HG02938 (cell line): ENCODE measurements around the gene PTPRCAP.
"Not testable (repeated sequence)": the region's sequence is repeated elsewhere in the genome, so short reads cannot be mapped to it uniquely, and the experiment has no call there.

ENCODE experiments used
- ATAC-seq: cut with Tn5 transposase; IDR thresholded peaks from one replicate; pipeline ENCODE4 v1.9.1; 2021; ENCODE audit warnings: mild to moderate bottlenecking, moderate library complexity; ENCODE audit not compliant: unreplicated experiment

The PTPRCAP gene

DNA sequence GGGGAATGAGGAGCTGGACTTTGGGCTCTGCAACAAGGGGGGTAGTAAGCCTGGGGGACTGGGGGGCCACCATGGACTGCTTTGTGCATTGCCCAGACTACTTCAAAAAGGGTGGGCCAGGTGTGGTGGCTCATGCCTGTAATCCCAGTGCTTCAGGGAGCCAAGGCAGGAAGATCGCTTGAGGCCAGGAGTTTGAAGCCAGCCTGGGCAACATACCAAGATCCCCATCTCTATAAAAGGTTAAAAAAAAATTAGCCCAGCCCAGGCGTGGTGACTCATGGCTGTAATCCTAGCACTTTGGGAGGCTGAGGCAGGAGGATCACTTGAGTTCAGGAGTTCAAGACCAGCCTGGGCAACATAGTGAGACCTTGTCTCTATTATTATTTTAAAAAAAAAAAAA lies 28.0 kb upstream of the PTPRCAP start:
- ATAC-seq = not testable (repeated sequence)

GRCh38 chr11:67465189-67465510 lies 27.7 kb upstream of the PTPRCAP start:
- no peak for ATAC-seq

DNA sequence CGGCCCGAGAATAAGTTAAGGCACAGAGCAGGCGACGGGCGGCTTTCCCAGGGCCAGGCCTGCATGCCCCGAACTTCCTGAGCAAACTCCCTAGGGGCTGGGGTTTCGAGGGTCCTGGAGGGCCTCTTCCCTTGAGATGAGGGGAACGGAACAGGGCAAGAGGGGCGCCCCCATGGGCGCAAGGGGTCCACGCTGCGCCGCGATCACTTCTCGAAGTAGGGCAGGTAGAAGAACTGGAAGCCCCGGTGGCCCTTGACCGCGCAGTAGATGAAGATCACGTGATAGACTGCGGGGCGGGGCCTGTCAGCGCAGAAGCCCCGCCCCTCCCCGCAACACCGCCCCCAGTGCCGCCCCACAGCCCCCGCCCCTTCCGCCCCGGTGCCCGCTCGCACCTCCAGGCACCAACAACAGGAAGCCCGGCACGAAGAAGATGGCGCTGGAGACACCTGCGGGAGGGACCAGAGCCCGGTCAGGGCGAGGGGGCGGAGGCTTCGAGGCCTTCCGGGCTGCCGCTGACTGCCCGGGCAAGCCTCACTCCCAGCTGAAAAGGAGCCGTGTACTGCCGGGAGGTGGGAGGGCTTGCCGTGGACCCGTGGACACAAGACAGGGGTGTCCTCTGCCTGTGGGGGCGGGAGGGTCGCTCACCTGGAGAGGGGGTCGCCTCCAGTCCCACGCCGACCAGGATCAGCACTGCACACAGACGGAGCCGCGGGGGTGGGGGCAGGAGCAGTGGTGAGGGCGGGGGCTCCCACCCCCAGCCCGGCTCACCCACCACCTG lies 27.1 kb upstream of the PTPRCAP start:
- peak; percentile 54 for ATAC-seq

GRCh38 chr11:67463680-67464410 lies 26.4 kb upstream of the PTPRCAP start:
- ATAC-seq = no peak

DNA sequence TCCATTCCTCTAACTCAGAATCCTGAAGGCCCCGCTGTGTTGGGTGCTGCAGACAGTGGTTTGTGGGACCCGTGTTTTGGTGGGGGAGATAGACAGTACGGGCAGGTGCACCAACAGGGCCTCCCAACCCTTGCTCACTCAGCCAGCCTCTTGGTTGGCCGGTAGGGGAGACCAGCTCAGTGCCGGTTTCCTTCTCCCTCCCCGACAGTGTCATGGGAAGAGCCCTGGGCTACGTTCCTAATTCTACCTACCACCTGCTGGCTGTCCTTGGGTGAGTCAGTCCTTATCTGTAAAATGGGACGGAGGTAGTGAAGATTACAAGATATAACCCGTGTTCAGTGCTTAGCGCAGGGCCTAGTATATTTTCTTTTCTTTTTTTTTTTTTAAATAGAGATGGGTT lies 25.7 kb upstream of the PTPRCAP start:
- no peak for ATAC-seq

GRCh38 chr11:67458266-67458665 lies 20.8 kb upstream of the PTPRCAP start:
- no peak for ATAC-seq

DNA sequence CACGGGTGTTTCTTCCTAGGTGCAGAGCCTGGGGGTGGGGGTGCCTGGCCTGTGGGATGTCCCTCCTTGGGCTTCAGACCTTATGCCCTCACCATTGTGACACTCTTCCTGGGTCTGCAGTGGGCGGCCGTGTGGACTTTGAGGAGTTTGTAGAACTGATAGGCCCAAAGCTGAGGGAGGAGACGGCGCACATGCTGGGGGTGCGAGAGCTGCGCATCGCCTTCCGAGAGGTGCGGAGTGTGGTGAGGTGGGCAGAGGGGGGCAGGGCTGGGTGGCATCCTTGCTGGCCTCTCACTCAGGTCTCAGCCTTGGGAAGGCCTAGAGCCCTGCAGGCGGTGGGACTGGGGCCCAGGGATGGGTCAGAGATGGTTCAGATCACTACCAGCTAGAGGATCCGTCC lies 20.0 kb upstream of the PTPRCAP start:
- no peak for ATAC-seq

DNA sequence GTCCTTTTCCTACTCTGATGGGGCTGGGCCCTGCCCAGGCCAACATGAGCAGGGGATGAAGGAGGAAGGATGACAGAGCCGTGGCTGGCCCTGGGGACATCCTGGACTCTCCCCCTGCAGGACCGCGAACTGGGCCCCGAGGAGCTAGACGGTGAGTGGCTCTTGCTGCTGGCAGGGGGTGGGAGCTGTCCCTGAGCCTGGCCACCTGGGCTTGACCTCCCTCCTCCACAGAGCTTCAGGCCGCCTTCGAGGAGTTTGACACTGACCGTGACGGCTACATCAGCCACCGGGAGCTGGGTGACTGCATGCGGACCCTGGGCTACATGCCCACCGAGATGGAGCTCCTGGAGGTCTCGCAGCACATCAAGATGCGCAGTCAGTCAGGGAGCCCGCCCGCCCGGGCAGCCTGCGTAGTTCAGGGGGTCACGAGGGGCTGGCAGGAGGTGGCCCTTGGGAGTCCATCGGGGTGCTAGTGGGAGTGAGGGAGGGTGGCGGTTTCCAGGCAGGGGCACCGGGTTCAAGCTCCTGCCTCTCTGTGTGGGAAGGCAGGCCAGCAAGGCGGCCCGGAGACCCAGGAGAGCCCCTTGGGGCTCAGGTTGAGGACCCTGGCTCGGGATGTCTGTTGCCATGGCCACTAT lies 18.7 kb upstream of the PTPRCAP start:
- no peak for ATAC-seq

- no peak for ATAC-seq
Measured at GRCh38 chr11:67455054-67455453, 17.6 kb upstream of the PTPRCAP start, which contains the start of gene CABP4. CABP4 (plus strand) TSS chr11:67455354; CDS start chr11:67455424, 70 bp downstream.

DNA sequence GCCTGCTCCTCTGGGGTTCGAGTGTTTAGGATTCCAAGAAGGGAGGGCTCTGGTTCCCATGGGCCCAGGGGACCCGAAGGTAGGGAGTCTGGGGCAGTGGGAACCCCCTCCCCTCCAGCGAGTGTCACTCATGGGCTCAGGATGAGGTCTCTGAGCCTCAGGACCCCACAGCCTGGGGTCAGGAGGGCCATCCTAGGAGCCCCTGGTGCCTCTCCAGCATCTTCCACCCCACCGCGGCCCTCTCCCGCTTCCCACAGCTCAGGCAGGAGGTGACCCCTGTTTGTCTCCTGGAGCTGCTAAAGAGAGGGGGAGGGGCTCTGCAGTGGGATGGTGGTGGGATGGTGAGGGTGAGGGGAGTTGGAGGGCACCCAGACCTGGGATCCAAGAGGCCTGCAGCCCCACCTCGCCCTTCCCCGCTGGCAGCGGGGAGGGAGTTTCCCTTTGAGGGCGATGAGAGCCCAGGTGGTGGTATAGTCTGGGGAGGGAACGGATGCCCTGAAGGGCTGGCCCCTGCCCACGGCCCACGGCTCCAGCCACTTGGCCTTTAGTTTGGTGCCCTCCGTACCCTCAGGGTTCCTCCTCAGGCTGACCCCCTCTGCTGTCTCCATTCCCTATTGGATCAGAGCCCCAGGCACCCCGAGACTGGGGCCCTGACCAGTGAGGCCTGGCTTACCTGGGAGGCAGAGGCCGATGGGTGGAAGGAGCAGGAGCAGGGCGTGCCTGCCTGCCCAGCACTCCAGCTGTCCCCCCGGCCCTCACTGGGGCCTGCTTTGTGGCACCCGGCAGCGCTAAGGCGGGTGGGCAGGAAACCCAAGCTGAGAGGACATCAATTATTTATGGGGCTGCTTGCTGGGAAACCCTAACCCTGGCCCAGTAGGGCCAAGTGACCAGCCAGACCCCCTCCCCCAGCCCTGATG lies 16.6 kb upstream of the PTPRCAP start:
- no peak for ATAC-seq

DNA sequence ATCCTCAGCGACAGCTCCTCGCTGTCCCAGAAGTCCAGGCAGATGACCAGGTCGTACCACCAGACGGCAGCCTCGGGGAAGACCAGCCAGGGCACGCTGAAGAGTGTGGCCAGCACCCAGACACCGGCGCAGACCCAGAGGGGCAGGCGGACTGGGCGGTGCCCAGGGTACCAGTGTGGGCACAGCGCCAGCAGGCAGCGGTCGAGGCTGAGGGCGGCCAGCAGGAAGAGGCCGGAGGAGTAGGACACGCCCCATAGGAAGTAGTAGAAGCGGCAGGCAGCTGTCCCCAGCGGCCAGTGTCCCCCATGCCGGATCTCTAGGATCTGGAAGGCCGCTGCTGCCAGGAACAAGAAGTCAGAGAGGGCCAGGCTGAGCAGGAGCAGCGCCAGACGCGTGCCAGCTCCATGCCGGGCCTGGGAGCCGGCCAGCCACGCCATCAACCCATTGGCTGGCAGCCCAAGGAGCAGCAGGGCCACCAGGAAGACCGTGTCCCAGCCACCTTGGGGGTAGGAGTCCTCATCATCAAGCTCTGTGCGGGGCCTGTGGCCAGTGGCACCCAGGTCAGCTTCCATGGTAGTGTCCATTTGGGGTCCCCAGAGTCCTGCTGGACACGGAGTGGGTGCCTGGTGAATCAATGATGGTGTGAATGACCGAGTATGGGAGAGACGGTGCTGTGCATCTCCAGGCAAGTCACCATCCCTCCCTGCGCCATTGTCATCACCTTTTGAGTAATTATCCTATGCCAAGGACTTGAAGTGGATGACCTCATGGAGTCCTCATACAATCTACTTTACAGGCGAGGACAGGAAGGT lies 14.9 kb upstream of the PTPRCAP start, which contains the start of gene GPR152:
Gene GPR152 (minus strand): TSS at position 589 of the 812 bp plus-strand sequence. CDS start 5 bp downstream, at position 584.
- no peak for ATAC-seq

DNA sequence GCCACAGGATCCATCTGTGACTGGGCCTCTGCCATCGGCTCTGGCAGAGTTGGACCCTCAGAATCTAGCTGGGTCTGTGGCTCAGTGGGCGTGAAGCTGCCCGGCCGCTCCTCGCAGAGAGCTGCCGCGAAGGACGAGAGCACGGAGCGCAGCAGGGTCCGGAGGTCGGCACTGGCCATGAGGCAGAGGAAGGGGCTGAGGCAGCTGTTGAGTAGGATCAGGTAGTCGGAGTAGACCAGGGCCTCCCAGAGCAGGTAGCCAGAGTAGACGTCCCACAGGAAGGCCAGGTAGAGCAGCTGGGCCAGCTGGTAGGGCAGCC lies 14.1 kb upstream of the PTPRCAP start:
- no peak for ATAC-seq

- no peak for ATAC-seq
Measured at GRCh38 chr11:67450796-67451657, 13.5 kb upstream of the PTPRCAP start.

DNA sequence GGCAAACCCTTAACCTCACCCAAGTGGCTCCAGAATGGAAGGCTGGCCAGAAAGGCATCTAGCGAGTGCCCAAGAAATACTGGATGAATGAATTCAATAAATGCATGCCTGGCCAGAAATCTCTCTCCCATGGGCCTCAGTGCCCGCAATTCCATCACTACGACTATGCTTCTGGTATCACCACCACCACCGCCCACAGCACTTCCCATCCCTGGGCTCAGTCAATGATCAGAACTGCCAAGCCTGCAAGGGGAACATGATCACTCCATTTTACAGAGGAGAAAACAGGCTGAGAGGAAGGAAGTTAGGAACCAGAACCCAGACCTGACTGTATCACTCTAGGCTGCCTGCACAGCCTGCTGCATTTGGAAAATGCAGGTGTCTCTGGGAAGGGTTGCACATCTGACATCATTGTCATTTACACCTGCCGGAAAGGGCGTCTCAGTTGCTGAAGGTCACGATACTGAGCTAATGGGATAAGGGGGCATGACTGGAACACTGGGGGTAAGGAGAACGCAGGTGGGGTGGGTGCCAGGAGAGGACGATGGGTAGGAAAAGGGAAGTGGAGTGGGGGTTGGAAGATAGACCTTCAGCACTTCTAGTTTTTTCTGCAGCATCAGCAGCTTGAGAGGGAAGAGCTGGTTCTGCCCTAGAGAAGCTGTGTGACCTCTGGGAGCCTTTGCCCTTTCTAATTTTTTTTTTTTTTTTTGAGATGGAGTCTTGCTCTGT lies 11.8 kb upstream of the PTPRCAP start:
- no peak for ATAC-seq

DNA sequence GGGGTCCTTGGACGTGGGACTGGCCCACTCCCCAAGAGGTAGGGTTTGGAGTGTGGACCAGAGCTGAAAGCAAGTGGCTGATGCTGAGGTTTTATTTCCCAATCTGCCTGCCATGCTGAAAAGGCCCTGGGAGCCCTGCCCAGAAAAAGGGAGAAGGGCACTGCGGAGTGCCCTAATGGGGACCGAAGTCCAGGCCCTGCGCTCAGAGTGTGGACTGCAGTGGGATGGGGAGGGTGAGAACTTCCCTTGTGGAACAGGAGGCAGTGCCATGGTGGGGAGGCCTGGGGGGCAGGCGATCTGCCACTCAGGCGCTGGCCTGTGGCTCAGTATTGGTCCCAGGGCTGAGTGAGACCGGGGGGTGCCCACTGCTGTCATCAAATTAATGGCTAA lies 10.7 kb upstream of the PTPRCAP start:
- no peak for ATAC-seq

GRCh38 chr11:67445515-67445914 lies 8.0 kb upstream of the PTPRCAP start:
- ATAC-seq = no peak

- ATAC-seq = no peak
Measured at GRCh38 chr11:67442504-67443404, 5.3 kb upstream of the PTPRCAP start.
